Measurements from ENCODE around the gene HPX. TPM values are rescaled to one million over a fixed set of nuclear protein-coding genes. Genes with fewer than 3 reads are reported as not detected.

The HPX gene
- total and polyA plus RNA-seq, 2 of the 13 experiments (the other 11 are each of a cell fraction or from before 2014, with no cell fraction given) = 9.2 to 57.4 TPM

GRCh38 chr11:6456361-6457073 is 15.7 kb upstream of the HPX start (continued):
- TF ChIP-seq ZHX1 (CRISPR knock-in tag; IDR thresholded peaks at IDR 0.05; ENCODE audit: low read depth) = no peak

- no peaks in the 10 kb centered on the region for H3K79me2 ChIP-seq (ENCODE audit: insufficient read depth, low read length)
- H3K9ac ChIP-seq (ENCODE audit: insufficient read depth, low read depth, low read length) = no peak overlapping the region
- no peaks in the 10 kb centered on the region for H3K27me3 ChIP-seq (ENCODE audit: control insufficient read depth in 1 of 2, insufficient read depth in 2 of 2, low read length in 2 of 2)
- H2AFZ ChIP-seq (ENCODE audit: low read length) = no peak overlapping the region
- no peaks in the 10 kb centered on the region for H4K20me1 ChIP-seq (ENCODE audit: insufficient read depth, low read length)
- H3K4me3 ChIP-seq (replicated peaks in 1 of 3; ENCODE audit: insufficient read depth in 1 of 3, low read depth in 2 of 3, low read length in 3 of 3) = no peak overlapping the region
- no peak overlapping the region for H3K27ac ChIP-seq (ENCODE audit: extremely low read length, insufficient read depth, low read length)
- H3K4me1 ChIP-seq (ENCODE audit: insufficient read depth, low read length) = no peaks in the 10 kb centered on the region
- intact Hi-C loops (cut with micrococcal nuclease; ENCODE audit: unreplicated experiment) (no loop called here), in situ Hi-C loops (cut with HindIII; ENCODE audit: extremely low pct_ligation_motif_present, low pct_unique_long_range_greater_than_20kb) (no loop called here)
- FAIRE-seq = no peak
- no peak for ATAC-seq
- 91% methylated on average over 2 of the region's 2 CpGs for WGBS (ENCODE audit: low lambda C conversion rate)
- H3K36me3 ChIP-seq (replicated peaks in 1 of 2; ENCODE audit: control insufficient read depth in 1 of 2, insufficient read depth in 2 of 2, low read length in 2 of 2) = peaks cover 4 to 7% of the 10 kb centered on the region in 2 experiments; a peak in 3 of 5 replicates
- ChIA-PET POLR2A (no interaction called here), CTCF (ENCODE audit: low intra/inter-chr PET ratio, low total read pairs) (no interaction called here)
- no peak overlapping the region for H3K4me2 ChIP-seq (ENCODE audit: low read depth, low read length)
- no TSS peak for BruUV-seq (replicated peaks)
- no peak for DNase-seq (ENCODE audit: low spot score)
- no peaks in the 10 kb centered on the region for H3K9me3 ChIP-seq (ENCODE audit: low read length)
- TF ChIP-seq CEBPZ (IDR thresholded peaks at IDR 0.05; ENCODE audit: low read length) (no peak), STAT5B (CRISPR knock-in tag; IDR thresholded peaks at IDR 0.05) (no peak), FOXP4 (CRISPR knock-in tag; IDR thresholded peaks at IDR 0.05) (no peak), ZNF460 (CRISPR knock-in tag; IDR thresholded peaks at IDR 0.05; ENCODE audit: borderline replicate concordance) (no peak), TOE1 (CRISPR knock-in tag; IDR thresholded peaks at IDR 0.05) (no peak), ZC3H4 (CRISPR knock-in tag; IDR thresholded peaks at IDR 0.05; ENCODE audit: borderline replicate concordance) (no peak), CBX2 (IDR thresholded peaks at IDR 0.05; ENCODE audit: low read depth, low read length) (no peak), CBX2 (CRISPR knock-in tag; IDR thresholded peaks at IDR 0.05; ENCODE audit: low read depth) (no peak), CBX1 (IDR thresholded peaks at IDR 0.05; ENCODE audit: low read depth) (no peak), ZNF720 (CRISPR knock-in tag; IDR thresholded peaks at IDR 0.05) (no peak), ZNF883 (CRISPR knock-in tag; IDR thresholded peaks at IDR 0.05; ENCODE audit: not compliant biosample characterization) (no peak), NFE2L1 (CRISPR knock-in tag; IDR thresholded peaks at IDR 0.05; ENCODE audit: borderline replicate concordance) (no peak), ZNF543 (CRISPR knock-in tag; IDR thresholded peaks at IDR 0.05) (no peak), ZNF44 (CRISPR knock-in tag; IDR thresholded peaks at IDR 0.05) (no peak), ZNF850 (CRISPR knock-in tag; conservative IDR thresholded peaks at IDR 0.05) (no peak)
Measured at GRCh38 chr11:6455070-6455469, 14.3 kb upstream of the HPX start.

Data from HepG2 (cell line).